HTR-8/SVneo (cell line): ENCODE data around the gene TRPM3.
"Not testable (repeated sequence)": the region's sequence is repeated elsewhere in the genome, so short reads cannot be mapped to it uniquely, and the experiment has no call there.

Experiments used
- DNase-seq: peaks from one replicate; pipeline ENCODE4 v3.0.0; 2011; ENCODE audit warnings: low spot score, mixed read lengths; ENCODE audit not compliant: insufficient read length
- FAIRE-seq: peaks from 2 replicates; lab custom pipeline; 2011; peaks lifted over from hg19 to GRCh38; lab: Jason Lieb, UNC

Gene TRPM3

GRCh38 chr9:70634696-70635095 is 486.7 kb downstream of the TRPM3 start:
- FAIRE-seq (no peak), DNase-seq (no peak)

- DNase-seq (no peak), FAIRE-seq (no peak)
These were observed 490.4 kb downstream of the TRPM3 start for GRCh38 chr9:70630971-70631370.

GRCh38 chr9:70629080-70629685 is 492.2 kb downstream of the TRPM3 start:
- peak; percentile 42 for DNase-seq
- FAIRE-seq, result not testable (repeated sequence)

- DNase-seq, result no peak
- FAIRE-seq, result no peak
These were observed 496.3 kb downstream of the TRPM3 start for GRCh38 chr9:70625078-70625477.

GRCh38 chr9:70618784-70619183 is 502.6 kb downstream of the TRPM3 start:
- DNase-seq (no peak), FAIRE-seq (no peak)

GRCh38 chr9:70617033-70617828 is 504.2 kb downstream of the TRPM3 start:
- DNase-seq (no peak), FAIRE-seq (peak; percentile 4)

GRCh38 chr9:70616228-70616990 is 505.0 kb downstream of the TRPM3 start:
- DNase-seq (no peak), FAIRE-seq (no peak)

GRCh38 chr9:70615464-70616138 is 505.8 kb downstream of the TRPM3 start:
- FAIRE-seq (no peak), DNase-seq (no peak)

GRCh38 chr9:70614786-70615463 is 506.5 kb downstream of the TRPM3 start:
- FAIRE-seq, result no peak
- DNase-seq, result no peak

- FAIRE-seq (no peak), DNase-seq (no peak)
These were observed 508.2 kb downstream of the TRPM3 start for GRCh38 chr9:70613024-70613768.

- DNase-seq, result no peak
These were observed 511.2 kb downstream of the TRPM3 start for GRCh38 chr9:70610287-70610644.

GRCh38 chr9:70609542-70610286 is 511.7 kb downstream of the TRPM3 start:
- DNase-seq (no peak), FAIRE-seq (no peak)

More at GRCh38 chr9:70610287-70610644, 511.2 kb downstream of the TRPM3 start:
- no peak for FAIRE-seq

- DNase-seq (no peak), FAIRE-seq (no peak)
These were observed 512.4 kb downstream of the TRPM3 start for GRCh38 chr9:70609011-70609410.

- no peak for DNase-seq
- FAIRE-seq, result no peak
These were observed 513.5 kb downstream of the TRPM3 start for GRCh38 chr9:70607926-70608325.

- FAIRE-seq (no peak), DNase-seq (no peak)
These were observed 514.1 kb downstream of the TRPM3 start for GRCh38 chr9:70607329-70607728.

- DNase-seq, result no peak
- no peak for FAIRE-seq
These were observed 518.4 kb downstream of the TRPM3 start for GRCh38 chr9:70603020-70603411.

- FAIRE-seq, result no peak
These were observed 519.0 kb downstream of the TRPM3 start for GRCh38 chr9:70602321-70603019.

More at GRCh38 chr9:70602321-70603019, 519.0 kb downstream of the TRPM3 start:
- peak; percentile 57 for DNase-seq
